ENCODE data around the gene ZBED1.

DNA sequence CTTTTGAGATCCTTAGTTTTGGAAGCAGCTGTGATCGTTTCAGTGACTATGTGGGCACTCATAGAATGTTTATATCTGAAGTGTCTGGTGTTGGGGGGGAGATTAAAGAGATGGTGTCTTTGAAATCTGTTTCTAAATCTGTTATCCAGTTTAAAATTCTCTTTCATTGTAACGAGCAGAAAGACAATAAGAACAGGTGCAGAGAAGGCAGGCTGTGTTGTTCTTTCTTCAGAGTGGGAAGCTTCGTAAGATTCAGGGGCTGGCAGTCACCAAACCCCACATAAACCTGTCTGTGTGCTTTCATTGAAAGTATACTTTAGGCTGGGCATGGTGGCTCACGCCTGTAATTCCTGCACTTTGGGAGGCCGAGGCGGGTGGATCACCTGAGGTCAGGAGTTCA lies 16.3 kb upstream of the ZBED1 start:
- TF ChIP-seq, protein P1, sequence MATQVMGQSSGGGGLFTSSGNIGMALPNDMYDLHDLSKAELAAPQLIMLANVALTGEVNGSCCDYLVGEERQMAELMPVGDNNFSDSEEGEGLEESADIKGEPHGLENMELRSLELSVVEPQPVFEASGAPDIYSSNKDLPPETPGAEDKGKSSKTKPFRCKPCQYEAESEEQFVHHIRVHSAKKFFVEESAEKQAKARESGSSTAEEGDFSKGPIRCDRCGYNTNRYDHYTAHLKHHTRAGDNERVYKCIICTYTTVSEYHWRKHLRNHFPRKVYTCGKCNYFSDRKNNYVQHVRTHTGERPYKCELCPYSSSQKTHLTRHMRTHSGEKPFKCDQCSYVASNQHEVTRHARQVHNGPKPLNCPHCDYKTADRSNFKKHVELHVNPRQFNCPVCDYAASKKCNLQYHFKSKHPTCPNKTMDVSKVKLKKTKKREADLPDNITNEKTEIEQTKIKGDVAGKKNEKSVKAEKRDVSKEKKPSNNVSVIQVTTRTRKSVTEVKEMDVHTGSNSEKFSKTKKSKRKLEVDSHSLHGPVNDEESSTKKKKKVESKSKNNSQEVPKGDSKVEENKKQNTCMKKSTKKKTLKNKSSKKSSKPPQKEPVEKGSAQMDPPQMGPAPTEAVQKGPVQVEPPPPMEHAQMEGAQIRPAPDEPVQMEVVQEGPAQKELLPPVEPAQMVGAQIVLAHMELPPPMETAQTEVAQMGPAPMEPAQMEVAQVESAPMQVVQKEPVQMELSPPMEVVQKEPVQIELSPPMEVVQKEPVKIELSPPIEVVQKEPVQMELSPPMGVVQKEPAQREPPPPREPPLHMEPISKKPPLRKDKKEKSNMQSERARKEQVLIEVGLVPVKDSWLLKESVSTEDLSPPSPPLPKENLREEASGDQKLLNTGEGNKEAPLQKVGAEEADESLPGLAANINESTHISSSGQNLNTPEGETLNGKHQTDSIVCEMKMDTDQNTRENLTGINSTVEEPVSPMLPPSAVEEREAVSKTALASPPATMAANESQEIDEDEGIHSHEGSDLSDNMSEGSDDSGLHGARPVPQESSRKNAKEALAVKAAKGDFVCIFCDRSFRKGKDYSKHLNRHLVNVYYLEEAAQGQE (IDR thresholded peaks at IDR 0.05; ENCODE audit: insufficient read depth in 1 of 2, low read depth in 2 of 2, low read length in 2 of 2): no peak
- TF ChIP-seq POLR2AphosphoS5 (IDR thresholded peaks at IDR 0.05; ENCODE audit: low read depth, low read length): no peak
- TF ChIP-seq SIN3A (IDR thresholded peaks at IDR 0.05; ENCODE audit: borderline replicate concordance, insufficient read depth, low read length): no peak
- TF ChIP-seq TAF1 (IDR thresholded peaks at IDR 0.05; ENCODE audit: borderline replicate concordance, insufficient read depth, low read length): no peak
